Mucosa of gallbladder (tissue), 1 donor: ENCODE results near the gene HGS. TPM values are rescaled to one million over a fixed set of nuclear protein-coding genes. Genes with fewer than 3 reads are reported as not detected.

ENCODE experiments used
- DNase-seq: peaks from one replicate; pipeline ENCODE4 v3.0.0-alpha.2; 2020; ENCODE audit warnings: low spot score
- total RNA-seq: library from RNA; stranded (reverse); gene quantifications from one replicate; pipeline ENCODE4 v1.2.1, GENCODE V29; 2021
- donor health status: DM: no; HTN: no; CAD: no.

The HGS gene
- total RNA-seq, 1 donor from 2014 or later: 137 TPM

GRCh38 chr17:81705518-81706231 is 21.9 kb downstream of the HGS start:
- DNase-seq: no peak

- no peak for DNase-seq
These were observed 22.4 kb downstream of the HGS start for GRCh38 chr17:81706232-81706611.

- no peak for DNase-seq
These were observed 23.2 kb downstream of the HGS start for GRCh38 chr17:81706757-81707624.

- DNase-seq: no peak
These were observed 24.2 kb downstream of the HGS start for GRCh38 chr17:81707725-81708646.

GRCh38 chr17:81708739-81709185 is 25.0 kb downstream of the HGS start:
- DNase-seq: no peak

- DNase-seq: no peak
These were observed 26.9 kb downstream of the HGS start for GRCh38 chr17:81710514-81711308.

- DNase-seq: peak; percentile 77
These were observed 28.1 kb downstream of the HGS start, which contains the start of gene SLC25A10 for GRCh38 chr17:81711814-81712467. Gene SLC25A10 (plus strand): TSS chr17:81712284. CDS start chr17:81712427, 143 bp downstream.

GRCh38 chr17:81712468-81713003 is 28.7 kb downstream of the HGS start:
- no peak for DNase-seq

- DNase-seq: no peak
These were observed 29.3 kb downstream of the HGS start for GRCh38 chr17:81713004-81713555.

- no peak for DNase-seq
These were observed 30.0 kb downstream of the HGS start for GRCh38 chr17:81713556-81714411.

- DNase-seq: no peak
These were observed 30.7 kb downstream of the HGS start for GRCh38 chr17:81714412-81715106.

- DNase-seq: no peak
These were observed 31.5 kb downstream of the HGS start for GRCh38 chr17:81715107-81715871.

GRCh38 chr17:81715872-81716673 is 32.3 kb downstream of the HGS start:
- no peak for DNase-seq

- DNase-seq: no peak
These were observed 32.8 kb downstream of the HGS start for GRCh38 chr17:81716674-81716996.

- DNase-seq: no peak
These were observed 33.4 kb downstream of the HGS start for GRCh38 chr17:81717049-81717765.

GRCh38 chr17:81717766-81718089 is 33.9 kb downstream of the HGS start:
- DNase-seq: no peak
